ENCODE results near the gene B4GALNT3. TPM values are rescaled to one million over a fixed set of nuclear protein-coding genes. Genes with fewer than 3 reads are reported as not detected.

Gene B4GALNT3
- polyA plus RNA-seq, 2 of the 4 experiments (the other 2 are of a cell fraction): 0.43 to 0.53 TPM

GRCh38 chr12:612886-613285, 153.1 kb downstream of the B4GALNT3 start:
- TF ChIP-seq KDM5A (IDR thresholded peaks at IDR 0.05): no peak
- TF ChIP-seq BHLHE40 (IDR thresholded peaks at IDR 0.05; ENCODE audit: low read depth, low read length): no peak
- no peak for TF ChIP-seq REST (IDR thresholded peaks at IDR 0.05)
- no peak for TF ChIP-seq TP53 (CRISPR knock-in tag; IDR thresholded peaks at IDR 0.05)
- Histone ChIP-seq H3K4me3 (no peak overlapping the region), H3K4me1 (peaks cover 29% of the 10 kb centered on the region), H3K27ac (no peak overlapping the region; a peak in 1 of 6 replicates), H3K4me2 (no peak overlapping the region), H3K9me3 (no peaks in the 10 kb centered on the region)
- DNase-seq (ENCODE audit: low read depth in 1 of 2, low spot score in 1 of 2): no peak
- ATAC-seq: no peak
- WGBS (ENCODE audit: missing lambda C conversion rate): 93% methylated on average over 4 of the region's 4 CpGs
- CTCF ChIA-PET: interaction anchor here (0.8 to 6.1 kb wide), 7 partner anchors 15 to 337 kb away, joined by 3 to 52 read pairs (median 5); partner anchors contain the start of genes RAD52 and WNK1
- FAIRE-seq: no peak
- POLR2A ChIA-PET: no interaction called here

Small RNA genes within 50 kb of the gene (small RNA-seq; reads per million reads assigned to genes)
- gene RNU7-103P: 0 reads per million in 6 experiments

Other genes with a start within 250 kb of the B4GALNT3 start
- 0.78 and 1.2 TPM in 2 replicates for gene SLC6A12, start 245.8 kb upstream of the B4GALNT3 start, polyA plus RNA-seq (2011; rRNA removed)
- 0.88 to 4.4 TPM (median 3.9 TPM) in 3 replicates for gene SLC6A12, start 245.8 kb upstream of the B4GALNT3 start, polyA plus RNA-seq (2017; fragmentation: RNase III; extraction: RNeasy Plus Mini Kit Qiagen cat#74134 plus additional on column Dnase treatment)
- gene SLC6A13, start 197.1 kb upstream of the B4GALNT3 start, polyA plus RNA-seq (2011; rRNA removed): 0.22 and 0.43 TPM in 2 replicates
- 0.20 to 0.61 TPM (median 0.49 TPM) in 3 replicates for gene SLC6A13, start 197.1 kb upstream of the B4GALNT3 start, polyA plus RNA-seq (2017; fragmentation: RNase III; extraction: RNeasy Plus Mini Kit Qiagen cat#74134 plus additional on column Dnase treatment)
- gene KDM5A, start 70.6 kb upstream of the B4GALNT3 start, polyA plus RNA-seq (2011; rRNA removed): 42.6 and 45.0 TPM in 2 replicates
- 17.5 to 22.5 TPM (median 18.8 TPM) in 3 replicates for gene KDM5A, start 70.6 kb upstream of the B4GALNT3 start, polyA plus RNA-seq (2017; fragmentation: RNase III; extraction: RNeasy Plus Mini Kit Qiagen cat#74134 plus additional on column Dnase treatment)
- gene CCDC77, start 58.3 kb upstream of the B4GALNT3 start, polyA plus RNA-seq (2011; rRNA removed): 15.6 and 23.1 TPM in 2 replicates
- gene CCDC77, start 58.3 kb upstream of the B4GALNT3 start, polyA plus RNA-seq (2017; fragmentation: RNase III; extraction: RNeasy Plus Mini Kit Qiagen cat#74134 plus additional on column Dnase treatment): 15.4 to 16.4 TPM (median 16.3 TPM) in 3 replicates
- gene NINJ2, start 203.5 kb downstream of the B4GALNT3 start, polyA plus RNA-seq (2011; rRNA removed): 1.2 and 1.7 TPM in 2 replicates
- 0.67 to 0.76 TPM (median 0.70 TPM) in 3 replicates for gene NINJ2, start 203.5 kb downstream of the B4GALNT3 start, polyA plus RNA-seq (2017; fragmentation: RNase III; extraction: RNeasy Plus Mini Kit Qiagen cat#74134 plus additional on column Dnase treatment)